IMR-90 (cell line): ENCODE results near the gene ACACA.

ENCODE experiments used
- CEBPB ChIP-seq: IDR thresholded peaks from 2 replicates; pipeline ENCODE4 v1.6.1; 2012; ENCODE audit warnings: low read depth, low read length, improper control_type of control experiment
- MXI1 ChIP-seq: IDR thresholded peaks from 2 replicates; pipeline ENCODE4 v1.6.1; 2012; ENCODE audit warnings: low read depth, mild to moderate bottlenecking, low read length, moderate library complexity, borderline replicate concordance
- POLR2A ChIP-seq: IDR thresholded peaks from 2 replicates; pipeline ENCODE4 v1.6.1; 2012; ENCODE audit warnings: mild to moderate bottlenecking, low read depth, low read length
- RCOR1 ChIP-seq: IDR thresholded peaks from 2 replicates; pipeline ENCODE4 v1.6.1; 2012; ENCODE audit warnings: mild to moderate bottlenecking, low read length, improper control_type of control experiment; ENCODE audit not compliant: insufficient replicate concordance
- TF ChIP-seq, protein P1 (sequence below): conservative IDR thresholded peaks from 2 replicates; pipeline ENCODE4 v1.5.1; 2012; ENCODE audit warnings: mild to moderate bottlenecking, low read depth, low read length, improper control_type of control experiment
- TF ChIP-seq, protein P2 (sequence below): fragments of 150-350 bp; IDR thresholded peaks from 2 replicates; pipeline ENCODE4 v1.6.1; 2017; ENCODE audit warnings: mild to moderate bottlenecking, antibody characterized with exemption, low read length, low read depth

DNA sequence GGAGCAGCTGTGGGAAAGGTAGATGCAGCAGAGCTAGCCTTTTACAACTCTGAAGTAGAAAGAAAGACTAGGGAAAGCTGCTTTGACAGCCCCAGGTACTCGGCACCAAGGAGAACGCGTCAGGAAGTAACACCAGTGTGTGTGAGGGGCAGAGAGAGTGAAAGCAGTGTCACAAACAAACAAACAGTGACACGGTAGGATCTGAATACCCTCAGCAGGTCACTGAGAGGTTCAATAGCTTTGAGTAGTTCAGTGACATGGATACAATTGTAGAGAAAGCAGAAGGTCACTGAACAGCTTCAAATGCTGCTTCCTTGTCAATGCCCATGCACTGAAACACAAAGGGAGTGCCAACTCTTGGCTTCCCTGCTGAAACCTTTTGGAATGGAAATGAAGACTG lies 181.2 kb downstream of the ACACA start:
- TF ChIP-seq, protein P1, sequence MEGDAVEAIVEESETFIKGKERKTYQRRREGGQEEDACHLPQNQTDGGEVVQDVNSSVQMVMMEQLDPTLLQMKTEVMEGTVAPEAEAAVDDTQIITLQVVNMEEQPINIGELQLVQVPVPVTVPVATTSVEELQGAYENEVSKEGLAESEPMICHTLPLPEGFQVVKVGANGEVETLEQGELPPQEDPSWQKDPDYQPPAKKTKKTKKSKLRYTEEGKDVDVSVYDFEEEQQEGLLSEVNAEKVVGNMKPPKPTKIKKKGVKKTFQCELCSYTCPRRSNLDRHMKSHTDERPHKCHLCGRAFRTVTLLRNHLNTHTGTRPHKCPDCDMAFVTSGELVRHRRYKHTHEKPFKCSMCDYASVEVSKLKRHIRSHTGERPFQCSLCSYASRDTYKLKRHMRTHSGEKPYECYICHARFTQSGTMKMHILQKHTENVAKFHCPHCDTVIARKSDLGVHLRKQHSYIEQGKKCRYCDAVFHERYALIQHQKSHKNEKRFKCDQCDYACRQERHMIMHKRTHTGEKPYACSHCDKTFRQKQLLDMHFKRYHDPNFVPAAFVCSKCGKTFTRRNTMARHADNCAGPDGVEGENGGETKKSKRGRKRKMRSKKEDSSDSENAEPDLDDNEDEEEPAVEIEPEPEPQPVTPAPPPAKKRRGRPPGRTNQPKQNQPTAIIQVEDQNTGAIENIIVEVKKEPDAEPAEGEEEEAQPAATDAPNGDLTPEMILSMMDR, result no peak
- TF ChIP-seq POLR2A, result no peak
- no peak for TF ChIP-seq RCOR1
- TF ChIP-seq CEBPB, result no peak
- TF ChIP-seq, protein P2, sequence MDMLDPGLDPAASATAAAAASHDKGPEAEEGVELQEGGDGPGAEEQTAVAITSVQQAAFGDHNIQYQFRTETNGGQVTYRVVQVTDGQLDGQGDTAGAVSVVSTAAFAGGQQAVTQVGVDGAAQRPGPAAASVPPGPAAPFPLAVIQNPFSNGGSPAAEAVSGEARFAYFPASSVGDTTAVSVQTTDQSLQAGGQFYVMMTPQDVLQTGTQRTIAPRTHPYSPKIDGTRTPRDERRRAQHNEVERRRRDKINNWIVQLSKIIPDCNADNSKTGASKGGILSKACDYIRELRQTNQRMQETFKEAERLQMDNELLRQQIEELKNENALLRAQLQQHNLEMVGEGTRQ, result no peak
- TF ChIP-seq MXI1, result no peak
